Lung (tissue), 12 donors: ENCODE measurements around the gene ZDHHC18. TPM values are rescaled to one million over a fixed set of nuclear protein-coding genes. Genes with fewer than 3 reads are reported as not detected.

Experiments used
- ATAC-seq: fragments of 200-7000 bp; cut with Tn5 transposase; one replicate; pipeline ENCODE4 v1.9.1; 2020; ENCODE audit warnings: moderate number of reproducible peaks; ENCODE audit not compliant: insufficient read depth, low FRiP score
- DNase-seq, 3 donors: peaks; one replicate each; pipeline ENCODE4 v3.0.0-alpha.2; 2013 to 2017
- H3K27ac ChIP-seq, 2 donors: one replicate each; pipeline ENCODE4 v1.5.1; 2013; ENCODE audit warnings: mild to moderate bottlenecking in 2 of 2, moderate library complexity in 2 of 2, control low read depth in 1 of 2, inconsistent platforms in 1 of 2, low read depth in 1 of 2, low read length in 1 of 2
- H3K27me3 ChIP-seq, 3 donors: one replicate each; pipeline ENCODE4 v1.5.1; 2013; ENCODE audit warnings: low read length in 2 of 3; ENCODE audit not compliant: control insufficient read depth in 3 of 3, insufficient read depth in 3 of 3
- H3K36me3 ChIP-seq, 4 donors: one replicate each; pipeline ENCODE4 v1.5.1; 2013; ENCODE audit warnings: low read length in 4 of 4, mild to moderate bottlenecking in 1 of 4, moderate library complexity in 1 of 4; ENCODE audit not compliant: control insufficient read depth in 4 of 4, insufficient read depth in 4 of 4
- H3K4me1 ChIP-seq, 5 donors: one replicate each; pipeline ENCODE4 v1.5.1; 2013; ENCODE audit warnings: low read length in 5 of 5, mild to moderate bottlenecking in 2 of 5, moderate library complexity in 1 of 5; ENCODE audit not compliant: control insufficient read depth in 5 of 5, insufficient read depth in 5 of 5
- H3K4me3 ChIP-seq: one replicate; pipeline ENCODE4 v1.5.1; 2013; ENCODE audit warnings: mild to moderate bottlenecking, control low read depth, moderate library complexity
- H3K9ac ChIP-seq, 2 donors: one replicate each; pipeline ENCODE4 v1.5.1; 2013; ENCODE audit warnings: low read length in 2 of 2, control low read depth in 1 of 2; ENCODE audit not compliant: insufficient read depth in 1 of 2
- H3K9me3 ChIP-seq, 4 donors: one replicate each; pipeline ENCODE4 v1.5.1; 2013; ENCODE audit warnings: low read length in 3 of 4, mild to moderate bottlenecking in 1 of 4, moderate library complexity in 1 of 4; ENCODE audit not compliant: control insufficient read depth in 4 of 4, insufficient read depth in 3 of 4
- WGBS, 2 donors: extraction: QIAGEN DNeasy Blood & Tissue Kit; methylation state at CpG; one replicate each; pipeline ENCODE4 v1.1.7; 2013; 5-methylcytosine and 5-hydroxymethylcytosine counted together
- polyA plus RNA-seq, 2 donors: library from polyadenylated mRNA; stranded (reverse); fragments of 200-250 nt; gene quantifications; one replicate each; pipeline ENCODE4 v1.2.1, GENCODE V29; 2013
- total RNA-seq, 2 donors: library from RNA; depleted of rRNA in 1 of 2; stranded (reverse); fragments of >200 nt in 1 of 2; gene quantifications; one replicate each; pipeline ENCODE4 v1.2.1, GENCODE V29; 2014 to 2021
- TF ChIP-seq, protein P1 (sequence below): IDR thresholded peaks from 2 replicates; pipeline ENCODE4 v1.5.1; 2012; ENCODE audit warnings: mild to moderate bottlenecking; ENCODE audit errors: control extremely low read depth, extremely low read depth
- donor health status: control.
- donor health status: control.
- donor health status: Bipolar disorder and iron deficiency.
- donor health status: healthy.
- donor health status: DM: yes; HTN: yes; CAD: no.

The ZDHHC18 gene
- total and polyA plus RNA-seq, 4 donors = 11.6 to 39.1 (median 18.3) TPM

DNA sequence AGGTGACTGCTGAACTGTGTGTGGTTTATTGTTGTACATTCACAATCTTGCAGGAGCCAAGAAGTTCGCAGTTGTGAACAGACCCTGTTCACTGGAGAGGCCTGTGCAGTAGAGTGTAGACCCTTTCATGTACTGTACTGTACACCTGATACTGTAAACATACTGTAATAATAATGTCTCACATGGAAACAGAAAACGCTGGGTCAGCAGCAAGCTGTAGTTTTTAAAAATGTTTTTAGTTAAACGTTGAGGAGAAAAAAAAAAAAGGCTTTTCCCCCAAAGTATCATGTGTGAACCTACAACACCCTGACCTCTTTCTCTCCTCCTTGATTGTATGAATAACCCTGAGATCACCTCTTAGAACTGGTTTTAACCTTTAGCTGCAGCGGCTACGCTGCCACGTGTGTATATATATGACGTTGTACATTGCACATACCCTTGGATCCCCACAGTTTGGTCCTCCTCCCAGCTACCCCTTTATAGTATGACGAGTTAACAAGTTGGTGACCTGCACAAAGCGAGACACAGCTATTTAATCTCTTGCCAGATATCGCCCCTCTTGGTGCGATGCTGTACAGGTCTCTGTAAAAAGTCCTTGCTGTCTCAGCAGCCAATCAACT is 45.2 kb upstream of the ZDHHC18 start:
- no peak overlapping the region for H3K4me3 ChIP-seq
- DNase-seq (no peak), ATAC-seq (no peak)
- H3K4me1 ChIP-seq = peaks cover 12 to 46% (median 26%) of the 10 kb centered on the region in 5 donors
- H3K27ac ChIP-seq = no peak overlapping the region
- TF ChIP-seq, protein P1, sequence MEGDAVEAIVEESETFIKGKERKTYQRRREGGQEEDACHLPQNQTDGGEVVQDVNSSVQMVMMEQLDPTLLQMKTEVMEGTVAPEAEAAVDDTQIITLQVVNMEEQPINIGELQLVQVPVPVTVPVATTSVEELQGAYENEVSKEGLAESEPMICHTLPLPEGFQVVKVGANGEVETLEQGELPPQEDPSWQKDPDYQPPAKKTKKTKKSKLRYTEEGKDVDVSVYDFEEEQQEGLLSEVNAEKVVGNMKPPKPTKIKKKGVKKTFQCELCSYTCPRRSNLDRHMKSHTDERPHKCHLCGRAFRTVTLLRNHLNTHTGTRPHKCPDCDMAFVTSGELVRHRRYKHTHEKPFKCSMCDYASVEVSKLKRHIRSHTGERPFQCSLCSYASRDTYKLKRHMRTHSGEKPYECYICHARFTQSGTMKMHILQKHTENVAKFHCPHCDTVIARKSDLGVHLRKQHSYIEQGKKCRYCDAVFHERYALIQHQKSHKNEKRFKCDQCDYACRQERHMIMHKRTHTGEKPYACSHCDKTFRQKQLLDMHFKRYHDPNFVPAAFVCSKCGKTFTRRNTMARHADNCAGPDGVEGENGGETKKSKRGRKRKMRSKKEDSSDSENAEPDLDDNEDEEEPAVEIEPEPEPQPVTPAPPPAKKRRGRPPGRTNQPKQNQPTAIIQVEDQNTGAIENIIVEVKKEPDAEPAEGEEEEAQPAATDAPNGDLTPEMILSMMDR = no peak
- H3K9ac ChIP-seq = no peak overlapping the region
- H3K27me3 ChIP-seq = no peaks in the 10 kb centered on the region
- no peaks in the 10 kb centered on the region for H3K9me3 ChIP-seq
- WGBS, 2 donors = 82 to 84% methylated on average over 11 of the region's 11 CpGs
- H3K36me3 ChIP-seq = peaks cover 15 to 51% (median 31%) of the 10 kb centered on the region in 4 donors

DNA sequence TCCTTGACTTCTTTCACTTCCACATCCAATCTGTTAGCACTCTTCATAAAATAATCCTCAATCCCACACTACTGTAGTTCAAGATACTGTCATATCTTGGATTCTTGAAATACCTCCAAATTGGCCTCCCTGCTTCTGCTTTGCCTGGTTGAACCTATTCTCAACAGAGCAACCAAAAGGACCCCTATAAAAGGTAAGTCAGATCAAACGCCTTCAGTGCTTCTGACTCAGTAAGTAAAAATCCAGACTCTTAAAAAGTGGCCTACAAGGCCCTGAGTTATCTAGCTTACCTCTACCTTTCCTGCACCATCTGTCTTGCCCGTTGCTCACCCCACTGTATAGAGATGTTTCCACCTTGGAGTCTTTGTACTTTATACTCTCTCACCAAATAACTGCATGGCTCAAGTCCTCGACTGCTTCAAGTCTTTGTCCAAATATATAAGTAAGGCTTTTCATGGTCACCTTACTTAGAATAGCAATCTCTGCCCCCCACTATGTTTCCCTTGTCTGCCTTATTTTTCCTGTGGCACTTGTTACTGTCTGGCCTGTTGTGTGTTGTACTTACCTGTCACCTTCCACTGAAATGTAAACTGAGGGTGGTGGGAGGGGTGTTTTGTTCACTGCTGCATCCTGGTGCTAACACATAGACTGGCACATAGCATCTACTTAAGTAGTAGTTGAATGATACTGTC is 43.8 kb upstream of the ZDHHC18 start:
- DNase-seq (no peak), ATAC-seq (no peak)
- H3K4me1 ChIP-seq = peaks cover 16 to 50% (median 38%) of the 10 kb centered on the region in 5 donors
- H3K4me3 ChIP-seq = no peak overlapping the region
- H3K9me3 ChIP-seq = no peaks in the 10 kb centered on the region
- H3K36me3 ChIP-seq = peaks cover 9 to 42% (median 28%) of the 10 kb centered on the region in 4 donors
- 79 to 87% methylated on average over 3 of the region's 3 CpGs for WGBS, 2 donors
- H3K27me3 ChIP-seq = no peaks in the 10 kb centered on the region
- H3K9ac ChIP-seq = no peak overlapping the region
- TF ChIP-seq, protein P1 = no peak
- H3K27ac ChIP-seq = no peak overlapping the region

DNA sequence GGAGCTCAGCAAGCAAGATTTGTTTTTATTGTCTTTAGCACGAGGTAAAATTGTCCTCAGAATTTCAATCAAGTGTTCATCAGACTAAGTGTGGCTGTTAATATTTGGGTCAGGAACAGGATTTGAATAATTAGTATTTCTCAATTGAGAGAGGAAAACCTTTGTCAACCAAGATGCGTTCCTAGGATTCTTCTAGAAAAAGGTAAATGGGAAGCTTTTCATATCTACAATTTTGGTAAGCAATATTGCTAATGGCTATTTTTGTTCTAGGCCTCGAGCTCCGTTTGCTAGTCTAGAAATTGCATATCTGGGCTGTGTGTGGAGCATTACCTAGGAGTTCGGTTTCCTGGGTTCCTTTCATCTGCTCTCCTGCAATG is 42.9 kb upstream of the ZDHHC18 start:
- peak overlapping the region; percentile 50 to 97 for H3K27ac ChIP-seq
- H3K4me3 ChIP-seq = no peak overlapping the region

More for the DNA sequence above, 42.9 kb upstream of the ZDHHC18 start:
- peaks cover 8 to 33% (median 22%) of the 10 kb centered on the region in 4 donors for H3K36me3 ChIP-seq
- ATAC-seq (no peak), DNase-seq (no peak)
- no peaks in the 10 kb centered on the region for H3K27me3 ChIP-seq
- peaks cover 16 to 50% (median 40%) of the 10 kb centered on the region in 5 donors for H3K4me1 ChIP-seq
- H3K9me3 ChIP-seq = no peaks in the 10 kb centered on the region
- WGBS, 2 donors = 70 to 72% methylated on average over 5 of the region's 5 CpGs
- no peak overlapping the region for H3K9ac ChIP-seq
- TF ChIP-seq, protein P1 = no peak
